Kidney epithelial cell (primary cell): ENCODE data around the gene LRRC43. TPM values are rescaled to one million over a fixed set of nuclear protein-coding genes. Genes with fewer than 3 reads are reported as not detected.

Experiments
- DNase-seq: peaks from one replicate; pipeline ENCODE4 v3.0.0-alpha.2; 2010; ENCODE audit warnings: low read depth
- H3K27me3 ChIP-seq: 2 replicates; pipeline ENCODE4 v1.6.0; 2011; ENCODE audit warnings: low read length; ENCODE audit not compliant: control insufficient read depth, insufficient read depth
- H3K36me3 ChIP-seq: 2 replicates; pipeline ENCODE4 v1.5.1; 2011; ENCODE audit warnings: low read length; ENCODE audit not compliant: control insufficient read depth, insufficient read depth
- H3K4me3 ChIP-seq: 2 replicates; pipeline ENCODE4 v1.5.1; 2011; ENCODE audit warnings: low read depth, mild to moderate bottlenecking, control low read depth, low read length
- total RNA-seq: library from RNA; depleted of rRNA; stranded (reverse); fragments of >200 nt; gene quantifications from 2 replicates; pipeline ENCODE4 v1.2.3, GENCODE V29; 2015
- TF ChIP-seq, protein P1 (sequence below): IDR thresholded peaks from 2 replicates; pipeline ENCODE4 v1.5.1; 2011; ENCODE audit warnings: mild to moderate bottlenecking, moderate library complexity, low read length, control low read depth, inconsistent platforms; ENCODE audit not compliant: insufficient read depth, poor library complexity, severe bottlenecking

LRRC43 gene
- total RNA-seq, 1 donor from 2014 or later, result 0.75 TPM

DNA sequence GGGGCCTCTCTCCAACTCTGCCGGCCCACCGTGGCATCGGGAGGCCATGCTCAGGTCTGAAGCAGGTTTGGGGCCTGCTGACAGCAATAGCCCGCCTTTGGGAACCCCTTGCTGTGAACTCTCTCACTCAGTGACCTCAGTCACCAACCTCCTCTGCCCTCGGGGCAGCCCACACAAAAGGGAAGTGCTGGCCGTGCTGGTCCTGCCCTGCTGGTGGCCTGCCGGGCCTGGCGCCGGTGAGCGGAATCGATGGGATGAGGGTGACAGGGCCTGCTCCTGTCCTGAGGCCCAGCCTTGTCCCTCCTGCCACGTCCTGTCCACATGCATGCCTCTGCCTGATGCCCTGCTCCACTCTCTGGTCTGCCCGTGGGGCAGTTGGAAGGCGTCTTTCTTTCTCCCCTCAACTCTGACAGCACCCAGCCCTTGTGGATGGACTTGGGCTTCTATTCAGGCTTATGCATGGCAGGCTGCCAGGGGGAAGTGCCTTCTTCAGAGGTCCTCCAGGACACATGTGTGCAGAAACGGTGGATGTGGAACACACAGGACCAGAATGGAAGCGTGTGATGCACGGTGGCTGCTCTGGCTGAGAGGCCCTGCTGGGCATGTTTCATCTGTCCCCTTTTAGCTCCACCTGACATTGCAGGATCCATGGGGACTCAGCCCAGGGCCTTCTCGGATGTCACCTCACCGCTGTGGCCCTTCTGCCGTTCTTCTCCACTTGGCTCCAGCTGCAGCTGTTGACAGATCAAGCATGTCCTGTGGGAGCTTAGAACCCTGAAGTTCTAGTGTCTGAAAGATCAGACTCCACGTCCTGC, 40.8 kb upstream of the LRRC43 start:
- H3K27me3 ChIP-seq, result no peaks in the 10 kb centered on the region
- no peak overlapping the region for H3K4me3 ChIP-seq
- DNase-seq, result no peak
- H3K36me3 ChIP-seq, result peaks cover 9% of the 10 kb centered on the region
- TF ChIP-seq, protein P1, sequence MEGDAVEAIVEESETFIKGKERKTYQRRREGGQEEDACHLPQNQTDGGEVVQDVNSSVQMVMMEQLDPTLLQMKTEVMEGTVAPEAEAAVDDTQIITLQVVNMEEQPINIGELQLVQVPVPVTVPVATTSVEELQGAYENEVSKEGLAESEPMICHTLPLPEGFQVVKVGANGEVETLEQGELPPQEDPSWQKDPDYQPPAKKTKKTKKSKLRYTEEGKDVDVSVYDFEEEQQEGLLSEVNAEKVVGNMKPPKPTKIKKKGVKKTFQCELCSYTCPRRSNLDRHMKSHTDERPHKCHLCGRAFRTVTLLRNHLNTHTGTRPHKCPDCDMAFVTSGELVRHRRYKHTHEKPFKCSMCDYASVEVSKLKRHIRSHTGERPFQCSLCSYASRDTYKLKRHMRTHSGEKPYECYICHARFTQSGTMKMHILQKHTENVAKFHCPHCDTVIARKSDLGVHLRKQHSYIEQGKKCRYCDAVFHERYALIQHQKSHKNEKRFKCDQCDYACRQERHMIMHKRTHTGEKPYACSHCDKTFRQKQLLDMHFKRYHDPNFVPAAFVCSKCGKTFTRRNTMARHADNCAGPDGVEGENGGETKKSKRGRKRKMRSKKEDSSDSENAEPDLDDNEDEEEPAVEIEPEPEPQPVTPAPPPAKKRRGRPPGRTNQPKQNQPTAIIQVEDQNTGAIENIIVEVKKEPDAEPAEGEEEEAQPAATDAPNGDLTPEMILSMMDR, result no peak

GRCh38 chr12:122142857-122143256, 40.1 kb upstream of the LRRC43 start:
- Histone ChIP-seq H3K36me3 (peaks cover 9% of the 10 kb centered on the region), H3K4me3 (no peak overlapping the region), H3K27me3 (no peaks in the 10 kb centered on the region)
- no peak for DNase-seq
- TF ChIP-seq, protein P1, result no peak

- TF ChIP-seq, protein P1, result no peak
- Histone ChIP-seq H3K27me3 (no peaks in the 10 kb centered on the region), H3K36me3 (peaks cover 6% of the 10 kb centered on the region), H3K4me3 (no peak overlapping the region)
- no peak for DNase-seq
Observed at GRCh38 chr12:122144885-122145284, 38.0 kb upstream of the LRRC43 start.

DNA sequence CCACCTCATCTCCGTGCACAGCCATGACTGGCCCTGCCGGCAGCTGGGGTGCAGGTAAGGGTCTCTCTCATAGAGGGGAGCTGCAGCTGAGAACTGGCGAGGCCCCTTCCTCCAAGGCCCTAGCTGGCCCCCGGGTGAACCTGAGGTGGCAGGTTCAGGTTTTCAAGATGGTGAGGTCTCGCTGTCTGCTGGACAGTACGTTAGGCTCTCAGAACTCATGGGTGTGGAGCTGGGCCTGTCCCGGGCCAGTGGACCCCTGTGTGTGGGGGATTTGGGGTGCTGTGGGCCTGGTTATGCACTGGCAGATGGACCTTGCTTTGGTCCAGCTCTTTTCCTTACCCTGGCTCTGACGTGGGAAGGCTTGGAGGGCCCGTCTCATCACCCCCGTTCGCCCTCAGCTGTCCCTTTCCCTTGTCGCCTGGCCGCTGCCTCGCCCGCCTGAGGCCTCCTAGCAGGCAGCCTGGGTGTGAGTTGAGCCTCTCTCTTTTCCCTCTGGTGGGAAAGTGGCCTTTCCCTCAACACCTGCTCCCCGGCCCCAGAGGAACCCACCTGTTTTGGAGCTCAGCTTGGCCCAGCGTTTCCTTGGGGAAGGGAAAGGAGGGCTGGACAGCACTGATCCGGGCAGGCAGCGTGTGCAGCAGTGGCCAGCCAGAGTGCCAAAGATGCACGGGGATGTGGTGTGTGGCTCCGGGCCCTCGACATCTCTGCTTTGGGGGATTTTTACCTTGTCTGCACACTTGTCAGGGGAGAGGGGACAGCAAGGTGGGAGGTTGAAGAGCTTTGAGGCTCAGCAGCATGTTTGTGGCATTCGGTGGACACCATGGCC, 37.2 kb upstream of the LRRC43 start:
- H3K27me3 ChIP-seq, result no peaks in the 10 kb centered on the region
- TF ChIP-seq, protein P1, result no peak
- H3K36me3 ChIP-seq, result peaks cover 6% of the 10 kb centered on the region
- H3K4me3 ChIP-seq, result no peak overlapping the region
- no peak for DNase-seq

DNA sequence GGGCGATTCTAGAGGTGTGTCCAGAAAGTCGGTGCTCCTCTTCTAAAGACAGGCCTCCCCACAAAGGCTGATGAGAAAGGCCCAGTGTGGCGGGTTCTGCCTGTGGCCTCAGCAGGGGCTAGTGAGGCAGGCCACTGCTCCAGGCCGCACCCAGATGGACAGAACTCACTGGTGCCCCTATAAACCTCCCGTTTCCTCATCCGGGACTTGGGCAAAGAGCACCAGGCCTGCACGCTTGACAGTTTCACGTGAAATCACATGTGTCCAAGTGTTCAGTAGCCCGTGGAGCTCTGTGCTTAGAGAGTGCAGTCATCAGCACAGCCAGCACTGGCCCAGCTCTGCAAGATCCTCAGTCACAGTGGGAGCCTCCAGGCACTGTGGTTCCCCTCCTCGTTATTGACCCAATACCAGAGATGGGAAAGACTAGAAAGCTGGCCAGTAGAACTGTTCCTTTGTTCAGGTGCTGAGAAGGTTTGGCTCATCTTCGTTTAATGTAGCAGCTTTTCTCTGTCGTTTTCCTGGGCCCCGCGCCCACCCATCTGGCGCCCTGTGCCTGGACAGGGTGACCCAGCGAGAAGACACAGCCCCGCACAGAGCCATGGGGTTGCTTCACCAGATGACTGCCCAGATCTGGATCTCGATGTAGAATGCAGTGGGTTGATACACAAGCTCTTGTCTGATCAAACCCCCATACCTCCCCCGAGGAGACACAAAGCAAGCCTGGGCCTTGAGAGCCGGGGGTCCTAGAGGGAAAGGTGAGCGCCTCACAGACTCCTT, 35.2 kb upstream of the LRRC43 start:
- TF ChIP-seq, protein P1, result no peak
- DNase-seq, result no peak
- Histone ChIP-seq H3K36me3 (peaks cover 1% of the 10 kb centered on the region), H3K27me3 (no peaks in the 10 kb centered on the region), H3K4me3 (no peak overlapping the region)
